Testis (tissue), 2 donors: ENCODE measurements around the gene SRXN1.

Source experiments
- POLR2A ChIP-seq: fragments of 450-650 bp; IDR thresholded peaks from one replicate; pipeline ENCODE4 v1.6.1; 2017; ENCODE audit warnings: antibody characterized with exemption, mild to moderate bottlenecking, moderate library complexity
- TF ChIP-seq, protein P1 (sequence below), 3 experiments: fragments of 450-650 bp in 2 of 3; fragments of 200-600 bp in 1 of 3; sonication (generic) in 1 of 3; IDR thresholded peaks; one replicate each; pipeline ENCODE4 v1.5.1; 2016 to 2019; ENCODE audit warnings: antibody characterized with exemption in 3 of 3, mild to moderate bottlenecking in 2 of 3, moderate library complexity in 1 of 3

DNA sequence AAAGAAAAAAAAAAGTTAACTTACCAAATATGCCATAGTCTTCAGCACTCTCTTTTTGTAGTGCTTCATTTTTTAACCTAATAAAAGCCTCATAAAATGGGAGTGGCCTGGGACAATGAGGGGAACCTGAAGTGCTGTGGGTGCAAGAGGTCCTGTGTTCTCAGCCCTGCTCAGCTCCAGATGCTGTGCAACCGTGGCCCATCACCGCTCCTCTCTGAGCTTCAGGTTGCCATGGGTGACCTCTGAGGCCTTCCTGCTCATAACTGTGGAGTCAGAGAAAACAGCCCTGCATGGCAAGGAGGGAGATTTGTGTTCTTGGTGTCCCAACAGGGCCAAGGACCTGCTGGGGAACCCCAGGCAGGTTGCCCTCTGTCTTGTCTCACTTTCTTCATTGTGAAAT, 52.9 kb downstream of the SRXN1 start:
- TF ChIP-seq, protein P1, sequence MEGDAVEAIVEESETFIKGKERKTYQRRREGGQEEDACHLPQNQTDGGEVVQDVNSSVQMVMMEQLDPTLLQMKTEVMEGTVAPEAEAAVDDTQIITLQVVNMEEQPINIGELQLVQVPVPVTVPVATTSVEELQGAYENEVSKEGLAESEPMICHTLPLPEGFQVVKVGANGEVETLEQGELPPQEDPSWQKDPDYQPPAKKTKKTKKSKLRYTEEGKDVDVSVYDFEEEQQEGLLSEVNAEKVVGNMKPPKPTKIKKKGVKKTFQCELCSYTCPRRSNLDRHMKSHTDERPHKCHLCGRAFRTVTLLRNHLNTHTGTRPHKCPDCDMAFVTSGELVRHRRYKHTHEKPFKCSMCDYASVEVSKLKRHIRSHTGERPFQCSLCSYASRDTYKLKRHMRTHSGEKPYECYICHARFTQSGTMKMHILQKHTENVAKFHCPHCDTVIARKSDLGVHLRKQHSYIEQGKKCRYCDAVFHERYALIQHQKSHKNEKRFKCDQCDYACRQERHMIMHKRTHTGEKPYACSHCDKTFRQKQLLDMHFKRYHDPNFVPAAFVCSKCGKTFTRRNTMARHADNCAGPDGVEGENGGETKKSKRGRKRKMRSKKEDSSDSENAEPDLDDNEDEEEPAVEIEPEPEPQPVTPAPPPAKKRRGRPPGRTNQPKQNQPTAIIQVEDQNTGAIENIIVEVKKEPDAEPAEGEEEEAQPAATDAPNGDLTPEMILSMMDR (IDR thresholded peaks at IDR 0.05): no peak
- TF ChIP-seq POLR2A: no peak
